Limb (tissue), 2 donors: ENCODE data around the gene ZIC1.

ENCODE experiments used
- DNase-seq, 2 donors: peaks; one replicate each; pipeline ENCODE4 v3.0.0-alpha.2; 2016; ENCODE audit errors: extremely low spot score in 2 of 2

Gene ZIC1

GRCh38 chr3:147408188-147409100 is 721 bp upstream of the ZIC1 start:
- peak in 1 of 2 donors; percentile 62 for DNase-seq

- DNase-seq: no peak
Measured at GRCh38 chr3:147410116-147410525, 956 bp downstream of the ZIC1 start.

GRCh38 chr3:147410526-147411237 is 1.5 kb downstream of the ZIC1 start:
- DNase-seq: peak in 1 of 2 donors; percentile 66

DNA sequence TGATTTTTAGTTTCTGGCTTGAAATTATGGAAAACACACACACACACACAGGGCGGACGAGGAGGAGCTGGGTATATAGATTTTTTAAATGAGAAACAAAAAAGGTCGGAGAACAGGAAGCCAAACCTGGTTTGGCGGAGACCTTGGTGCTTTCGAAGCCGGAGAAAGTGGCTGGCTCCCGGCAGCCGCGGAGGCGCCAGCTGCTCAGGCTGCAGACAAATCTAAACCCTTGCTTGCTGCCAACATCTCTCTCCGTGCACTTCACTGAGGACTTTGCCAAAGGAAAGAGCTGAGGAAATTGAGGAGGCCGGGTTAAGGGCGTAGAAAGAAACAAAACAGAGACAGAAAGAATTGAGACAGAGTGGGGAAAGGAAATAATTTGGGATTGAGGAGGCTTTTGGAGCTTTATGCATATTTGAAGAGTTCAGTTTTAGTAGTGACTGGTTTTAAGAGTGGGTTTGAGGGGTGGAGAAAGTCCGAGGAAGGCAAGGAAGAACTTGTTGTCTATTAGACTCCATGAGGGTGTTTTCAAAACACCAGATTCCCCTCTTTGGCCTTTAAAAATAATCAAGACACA is 2.2 kb downstream of the ZIC1 start:
- peak in 1 of 2 donors; percentile 61 for DNase-seq

DNA sequence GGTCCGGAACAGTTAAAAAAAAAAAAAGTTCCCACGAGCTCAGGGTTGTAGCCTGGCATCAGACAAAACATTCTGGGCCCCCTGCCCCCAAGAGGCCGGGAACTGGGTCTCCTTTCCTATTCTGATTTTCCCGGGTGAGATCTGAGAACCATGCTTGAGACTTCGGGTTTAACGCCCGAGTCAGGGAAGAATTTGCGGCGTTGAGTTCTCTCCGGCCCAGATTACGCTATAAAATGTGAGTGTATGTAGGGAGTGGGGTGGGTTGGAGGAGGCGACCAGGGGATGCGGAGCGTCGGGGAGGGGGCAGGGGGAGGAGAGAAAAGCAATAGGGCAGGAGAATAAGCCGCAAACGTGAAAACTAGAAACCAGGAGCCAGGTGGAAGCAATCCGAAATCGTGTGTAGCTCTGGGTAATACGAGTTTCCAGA is 2.7 kb downstream of the ZIC1 start:
- DNase-seq: peak in 1 of 2 donors; percentile 64

DNA sequence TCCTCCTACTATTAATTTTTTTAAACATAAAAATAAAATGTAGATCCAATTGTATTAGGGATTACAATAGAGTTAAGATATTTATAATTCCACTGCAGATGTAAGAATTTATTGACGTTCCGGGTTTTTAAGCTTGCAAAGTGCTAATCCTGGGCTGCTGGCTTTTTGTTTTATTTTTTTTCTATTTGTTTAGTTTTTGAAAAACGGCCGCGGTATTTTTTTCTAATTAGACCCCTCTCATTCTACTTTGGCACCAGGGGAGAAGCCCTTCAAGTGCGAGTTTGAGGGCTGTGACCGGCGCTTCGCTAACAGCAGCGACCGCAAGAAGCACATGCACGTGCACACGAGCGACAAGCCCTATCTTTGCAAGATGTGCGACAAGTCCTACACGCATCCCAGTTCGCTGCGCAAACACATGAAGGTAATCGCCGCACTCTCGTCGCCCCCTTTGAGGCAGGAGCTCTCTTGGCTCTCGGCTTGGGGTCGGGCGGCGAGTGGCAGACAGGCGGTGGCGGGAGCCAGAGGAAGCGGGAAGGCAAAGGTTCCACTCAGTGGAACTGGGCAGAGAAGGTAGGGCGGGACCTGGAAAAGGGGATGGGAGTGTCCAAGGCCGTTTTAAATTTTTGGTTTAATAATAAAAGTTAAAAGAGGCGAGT is 3.2 kb downstream of the ZIC1 start:
- peak in 1 of 2 donors; percentile 66 for DNase-seq

DNA sequence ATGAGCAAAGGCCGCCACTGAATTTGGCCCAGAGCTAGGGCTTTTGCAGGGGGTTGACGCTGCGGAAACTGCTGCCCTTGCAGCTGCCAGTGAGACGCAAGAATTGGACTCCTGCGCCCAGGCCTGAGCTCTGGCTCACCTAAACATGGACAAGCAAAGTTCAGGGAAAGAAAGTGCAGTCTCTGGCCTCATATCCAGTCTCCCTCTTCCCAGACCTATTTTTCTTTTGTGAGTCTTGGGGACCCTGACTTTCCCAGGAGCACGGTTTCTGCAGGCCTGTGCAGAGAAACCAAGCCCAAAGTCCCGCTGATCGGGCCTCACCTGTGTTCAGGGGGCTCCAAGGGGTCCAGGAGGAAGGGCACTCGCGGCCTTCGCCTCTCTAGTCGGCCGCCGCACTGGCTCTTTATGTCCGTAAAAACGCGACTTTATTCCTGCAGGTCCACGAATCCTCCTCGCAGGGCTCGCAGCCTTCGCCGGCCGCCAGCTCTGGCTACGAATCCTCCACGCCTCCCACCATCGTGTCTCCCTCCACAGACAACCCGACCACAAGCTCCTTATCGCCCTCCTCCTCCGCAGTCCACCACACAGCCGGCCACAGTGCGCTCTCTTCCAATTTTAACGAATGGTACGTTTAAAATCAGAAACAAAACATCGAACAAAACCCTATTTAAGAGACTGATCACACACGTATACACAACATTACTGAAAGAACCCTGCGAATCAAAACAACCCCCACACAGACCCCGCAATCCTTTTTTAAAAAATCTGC is 3.9 kb downstream of the ZIC1 start:
- peak in 1 of 2 donors; percentile 68 for DNase-seq

DNA sequence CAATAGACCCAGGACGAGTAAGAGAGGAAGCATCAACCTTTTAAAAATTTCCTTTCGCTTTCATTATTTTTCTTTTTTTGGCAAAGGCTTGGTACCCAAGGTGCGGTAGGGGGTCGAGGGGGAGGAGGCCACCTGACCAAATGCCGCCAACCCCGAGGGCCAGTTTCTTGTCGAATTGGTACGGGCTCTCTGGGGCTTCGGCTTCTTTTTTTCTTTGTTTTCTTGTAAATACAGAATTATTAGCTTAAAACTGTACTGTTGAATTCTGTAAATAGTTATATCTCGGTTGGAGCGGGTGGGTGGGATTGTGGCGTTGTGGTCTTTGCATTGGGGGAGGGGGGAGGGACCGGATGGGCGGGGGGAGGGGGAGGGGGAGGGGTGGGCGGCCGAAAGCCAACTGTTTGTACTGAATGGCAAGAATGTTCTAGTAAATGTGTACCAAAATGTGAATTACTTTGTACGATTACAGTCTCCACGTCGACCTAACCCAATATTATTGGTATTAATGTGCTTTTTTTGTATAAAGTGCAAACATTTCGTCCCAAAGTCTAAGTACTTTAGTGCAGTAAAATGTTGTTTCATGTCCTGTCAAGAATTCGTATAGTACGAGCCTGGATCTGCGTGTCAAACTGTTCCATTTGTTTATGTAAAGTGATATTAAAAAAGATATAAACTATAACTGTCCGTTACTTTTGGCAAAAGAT is 4.7 kb downstream of the ZIC1 start:
- peak in 1 of 2 donors; percentile 65 for DNase-seq

- peak in 1 of 2 donors; percentile 43 for DNase-seq
Measured at GRCh38 chr3:147414390-147415138, 5.4 kb downstream of the ZIC1 start.

DNA sequence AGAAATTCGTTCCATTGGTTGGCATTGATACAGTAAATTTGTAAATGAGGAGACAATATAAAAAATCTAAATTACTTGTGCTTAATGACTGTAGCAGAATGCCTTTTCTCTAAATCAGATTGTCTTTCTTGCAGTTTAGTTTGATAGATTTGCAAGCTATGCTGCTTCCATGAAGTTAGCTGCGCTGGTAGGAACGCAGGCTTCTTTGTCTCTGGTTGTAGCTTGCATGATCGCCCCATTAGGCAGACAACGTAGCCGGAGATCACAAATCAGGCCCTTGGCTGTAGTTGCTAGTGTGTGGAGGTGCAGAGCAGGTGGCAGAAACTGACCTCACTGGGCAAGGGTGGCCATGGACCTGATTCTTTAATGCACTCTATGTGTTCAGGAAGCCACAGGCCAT is 6.1 kb downstream of the ZIC1 start:
- peak in 1 of 2 donors; percentile 56 for DNase-seq

GRCh38 chr3:147415874-147416273 is 6.7 kb downstream of the ZIC1 start:
- DNase-seq: no peak

- DNase-seq: no peak
Measured at GRCh38 chr3:147416931-147417330, 7.8 kb downstream of the ZIC1 start.

DNA sequence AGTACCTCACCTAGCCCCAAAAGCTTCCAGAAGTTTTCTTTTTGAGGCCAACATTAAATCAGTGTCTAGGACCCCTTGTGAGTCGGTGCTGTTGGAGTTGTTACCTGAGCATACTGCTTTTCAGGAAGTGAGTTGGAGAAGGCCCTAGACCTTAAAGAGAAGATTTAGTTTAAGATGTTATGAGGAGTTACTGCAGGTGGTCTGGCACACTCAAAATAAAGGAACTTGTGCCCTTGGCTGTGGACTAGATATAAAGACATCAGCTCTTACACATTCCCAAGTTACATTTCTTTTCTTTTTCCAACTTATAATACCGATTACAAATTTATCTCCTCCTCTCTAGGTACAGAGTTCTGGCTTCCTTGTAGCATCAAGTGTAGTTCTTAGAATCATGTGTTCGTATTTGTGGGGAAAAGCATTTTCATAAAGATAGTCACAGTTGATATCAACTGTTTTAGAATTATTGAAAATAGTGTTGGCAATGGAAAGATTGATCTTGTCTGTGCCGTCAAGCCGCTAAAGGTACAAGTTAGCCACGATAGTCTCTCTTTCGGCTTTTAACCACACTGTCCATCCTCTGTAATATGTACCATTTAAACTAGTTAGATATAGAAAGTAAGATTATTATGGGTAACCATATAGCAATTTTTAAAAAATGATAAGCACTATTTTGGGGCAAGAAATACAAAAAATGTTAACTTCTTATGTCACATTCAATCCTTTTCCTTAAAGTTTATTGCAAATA is 8.6 kb downstream of the ZIC1 start:
- DNase-seq: no peak

DNA sequence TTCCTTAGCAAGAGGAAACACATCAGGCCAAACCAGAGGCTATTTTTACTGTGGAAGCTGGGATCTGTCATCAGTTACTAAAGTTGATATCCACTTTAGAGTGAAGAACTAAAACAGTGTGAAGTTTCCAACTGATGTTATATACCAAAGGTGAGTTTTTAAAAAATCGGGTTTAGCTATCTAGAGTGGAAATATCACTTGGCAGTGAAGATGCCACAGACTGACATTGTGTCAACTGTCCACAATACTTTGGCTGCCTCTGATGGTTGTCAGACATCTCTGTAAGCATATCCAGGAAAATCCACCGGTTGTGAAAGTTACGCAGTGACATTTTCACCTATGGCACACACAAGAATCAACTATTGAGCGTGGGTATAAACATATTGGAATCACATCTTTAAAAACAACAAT is 9.2 kb downstream of the ZIC1 start:
- no peak for DNase-seq

DNA sequence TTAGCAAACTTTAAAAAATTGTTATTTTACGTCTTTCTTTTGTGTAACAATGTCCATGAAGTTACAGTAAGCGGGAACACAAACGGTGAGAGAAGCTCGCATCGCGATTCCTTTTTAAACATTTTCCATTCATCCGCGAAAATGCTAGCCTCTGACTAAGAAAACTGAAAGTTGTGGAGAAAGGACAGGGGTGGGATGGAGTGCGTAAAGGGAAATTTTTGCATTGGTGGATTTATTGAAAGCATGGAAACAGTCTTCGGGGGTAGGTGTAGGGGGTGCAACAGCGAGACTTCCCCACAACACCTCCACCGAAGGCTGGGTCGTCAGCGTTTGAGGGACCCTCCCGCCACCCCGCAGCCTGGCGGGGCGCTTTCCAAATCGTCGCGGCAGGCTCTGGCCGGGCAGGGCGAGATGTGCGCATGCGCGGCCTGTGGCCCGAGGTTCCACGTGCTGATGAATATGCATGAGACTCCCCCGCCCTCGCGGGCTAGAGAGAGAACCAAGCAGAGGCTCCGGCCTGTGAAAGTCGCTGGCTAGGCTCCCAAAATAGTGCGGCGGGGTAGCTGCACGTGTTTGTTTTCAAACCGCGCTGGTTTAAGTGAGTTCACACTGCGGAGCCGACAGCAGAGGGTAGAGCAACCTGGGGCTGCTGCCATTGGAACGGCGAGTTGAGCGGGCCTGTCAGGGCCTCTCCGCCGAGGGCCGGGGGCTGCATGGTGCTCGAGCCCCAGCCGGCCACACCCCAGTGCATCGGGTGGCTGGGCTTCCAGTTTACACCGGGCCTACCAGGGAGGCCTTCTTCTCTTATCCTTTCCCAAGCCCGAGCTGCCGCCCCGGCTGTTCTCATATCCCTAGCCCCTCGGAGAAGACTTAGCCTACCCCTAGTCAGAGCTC is 9.9 kb downstream of the ZIC1 start:
- DNase-seq: peak; percentile 77 to 91

DNA sequence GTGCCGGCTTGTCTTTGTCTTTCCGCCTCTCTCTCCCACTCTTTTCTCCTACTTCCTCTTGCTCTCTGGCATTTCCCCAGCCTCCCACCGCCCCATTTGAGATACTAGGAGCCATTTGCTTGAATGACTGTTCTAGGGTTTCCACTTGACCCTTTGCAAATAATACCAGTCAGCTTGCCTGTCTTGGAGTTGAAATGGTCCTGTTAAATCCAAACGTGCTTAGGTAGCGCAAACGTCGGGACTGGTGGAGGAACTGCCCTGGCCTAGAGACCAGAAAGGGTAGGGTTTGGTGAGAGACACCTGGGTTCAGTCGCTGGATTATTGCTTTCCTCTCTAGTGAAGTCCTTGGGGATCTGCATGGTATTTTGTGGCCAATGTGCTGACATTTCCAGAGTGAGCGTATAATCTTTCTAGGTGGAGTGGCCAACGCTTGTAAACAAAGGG is 10.6 kb downstream of the ZIC1 start:
- no peak for DNase-seq

- peak in 1 of 2 donors; percentile 41 for DNase-seq
Measured at GRCh38 chr3:147420353-147421183, 11.4 kb downstream of the ZIC1 start.
